Ectodermal cell (in vitro differentiated cells): ENCODE data around the gene TNFSF10.

Experiments used
- H3K27ac ChIP-seq: 2 replicates; pipeline ENCODE4 v1.7.0; 2013; ENCODE audit warnings: mild to moderate bottlenecking, low read depth, low read length; ENCODE audit not compliant: insufficient read depth, poor library complexity, severe bottlenecking
- H3K27me3 ChIP-seq: 2 replicates; pipeline ENCODE4 v1.7.0; 2013; ENCODE audit warnings: mild to moderate bottlenecking, low read length; ENCODE audit not compliant: insufficient read depth, control insufficient read depth, poor library complexity, severe bottlenecking
- H3K36me3 ChIP-seq: one replicate; pipeline ENCODE4 v1.7.0; 2013; ENCODE audit warnings: low read length; ENCODE audit not compliant: control insufficient read depth, insufficient read depth
- H3K4me1 ChIP-seq: one replicate; pipeline ENCODE4 v1.7.0; 2013; ENCODE audit warnings: low read length; ENCODE audit not compliant: control insufficient read depth, insufficient read depth
- H3K4me3 ChIP-seq: 2 replicates; pipeline ENCODE4 v1.7.0; 2013; ENCODE audit warnings: low read depth, low read length, control low read depth; ENCODE audit not compliant: insufficient read depth
- H3K9me3 ChIP-seq: 2 replicates; pipeline ENCODE4 v1.7.0; 2013; ENCODE audit warnings: mild to moderate bottlenecking, low read length, moderate library complexity; ENCODE audit not compliant: control insufficient read depth
- WGBS, 2 experiments: methylation state at CpG; one replicate each; pipeline ENCODE4 v1.1.7; 2013; ENCODE audit warnings: missing lambda C conversion rate in 2 of 2; 5-methylcytosine and 5-hydroxymethylcytosine counted together

The TNFSF10 gene

DNA sequence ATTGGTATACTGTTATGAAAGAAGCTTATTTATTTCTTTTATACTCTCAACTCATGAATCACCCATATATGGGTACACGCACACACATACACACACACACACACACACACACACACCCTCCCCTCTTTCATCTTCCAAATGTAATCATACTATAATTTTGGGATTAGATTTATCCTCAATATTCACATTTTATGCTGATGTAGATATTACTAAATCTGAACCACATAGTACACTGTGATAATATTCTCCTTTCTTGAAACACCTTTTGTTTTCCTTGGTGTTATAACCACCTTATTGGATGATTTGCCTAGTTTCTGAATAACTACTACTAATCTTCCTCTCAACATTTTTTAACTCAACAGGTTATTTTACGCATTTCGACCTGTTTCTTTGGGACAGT is 66.8 kb downstream of the TNFSF10 start:
- H3K27me3 ChIP-seq: peaks cover 3% of the 10 kb centered on the region
- no peak overlapping the region for H3K27ac ChIP-seq
- no peaks in the 10 kb centered on the region for H3K9me3 ChIP-seq
- no peaks in the 10 kb centered on the region for H3K36me3 ChIP-seq
- no peaks in the 10 kb centered on the region for H3K4me1 ChIP-seq
- no peak overlapping the region for H3K4me3 ChIP-seq
- WGBS, 2 experiments: 79 to 94% methylated on average over 3 of the region's 3 CpGs
